ENCODE measurements around the gene EEPD1. TPM values are rescaled to one million over a fixed set of nuclear protein-coding genes. Genes with fewer than 3 reads are reported as not detected.

EEPD1 gene
- total and polyA plus RNA-seq, 5 donors from 2014 or later: 9.2 to 24.4 (median 11.1) TPM

- H3K4me1 ChIP-seq (ENCODE audit: control insufficient read depth, insufficient read depth, low read length, poor library complexity, severe bottlenecking): peaks cover 20% of the 10 kb centered on the region
- H3K27me3 ChIP-seq (ENCODE audit: control insufficient read depth, insufficient read depth, low read length): no peaks in the 10 kb centered on the region
- DNase-seq (no peak), ATAC-seq (ENCODE audit: low read depth in 2 of 2) (no peak)
- Mint-ChIP-seq H3K36me3 (no peaks in the 10 kb centered on the region), H3K9me3 (no peaks in the 10 kb centered on the region), H3K27ac (peak overlapping the region in 1 of 3 donors; percentile 14), H3K4me1 (peaks cover 0 to 21% (median 5%) of the 10 kb centered on the region in 4 donors), H3K4me3 (no peak overlapping the region), H3K27me3 (no peaks in the 10 kb centered on the region)
- H3K4me3 ChIP-seq (ENCODE audit: low read depth, low read length): no peak overlapping the region
- no peak overlapping the region for H3K27ac ChIP-seq (ENCODE audit: insufficient read depth, low read length, poor library complexity, severe bottlenecking)
- H3K36me3 ChIP-seq (ENCODE audit: control insufficient read depth, insufficient read depth, low read length): no peaks in the 10 kb centered on the region
- no peaks in the 10 kb centered on the region for H3K9me3 ChIP-seq (ENCODE audit: control insufficient read depth in 2 of 2, low read length in 2 of 2)
These were observed 48.2 kb downstream of the EEPD1 start for GRCh38 chr7:36201122-36201723.

- peak in 1 of 2 donors; percentile 14 for ATAC-seq (ENCODE audit: low read depth in 2 of 2)
- Mint-ChIP-seq H3K4me1 (peaks cover 1 to 31% (median 9%) of the 10 kb centered on the region in 4 donors), H3K36me3 (no peaks in the 10 kb centered on the region), H3K27ac (no peak overlapping the region), H3K4me3 (no peak overlapping the region), H3K9me3 (no peaks in the 10 kb centered on the region), H3K27me3 (no peaks in the 10 kb centered on the region)
- H3K36me3 ChIP-seq (ENCODE audit: control insufficient read depth, insufficient read depth, low read length): no peaks in the 10 kb centered on the region
- H3K27ac ChIP-seq (ENCODE audit: insufficient read depth, low read length, poor library complexity, severe bottlenecking): no peak overlapping the region
- no peak overlapping the region for H3K4me3 ChIP-seq (ENCODE audit: low read depth, low read length)
- no peaks in the 10 kb centered on the region for H3K27me3 ChIP-seq (ENCODE audit: control insufficient read depth, insufficient read depth, low read length)
- H3K9me3 ChIP-seq (ENCODE audit: control insufficient read depth in 2 of 2, low read length in 2 of 2): no peaks in the 10 kb centered on the region
- peaks cover 22% of the 10 kb centered on the region for H3K4me1 ChIP-seq (ENCODE audit: control insufficient read depth, insufficient read depth, low read length, poor library complexity, severe bottlenecking)
- DNase-seq: peak in 1 of 3 donors; percentile 23
These were observed 49.3 kb downstream of the EEPD1 start for GRCh38 chr7:36202398-36202797.

- DNase-seq: no peak
- H3K4me1 Mint-ChIP-seq: peaks cover 9 to 39% (median 15%) of the 10 kb centered on the region in 4 donors
- no peak overlapping the region for H3K27ac Mint-ChIP-seq
- ATAC-seq (ENCODE audit: low read depth in 2 of 2): no peak
- Histone ChIP-seq H3K27ac (ENCODE audit: insufficient read depth, low read length, poor library complexity, severe bottlenecking) (no peak overlapping the region), H3K36me3 (ENCODE audit: control insufficient read depth, insufficient read depth, low read length) (no peaks in the 10 kb centered on the region), H3K9me3 (ENCODE audit: control insufficient read depth in 2 of 2, low read length in 2 of 2) (no peaks in the 10 kb centered on the region), H3K4me1 (ENCODE audit: control insufficient read depth, insufficient read depth, low read length, poor library complexity, severe bottlenecking) (peaks cover 30% of the 10 kb centered on the region), H3K27me3 (ENCODE audit: control insufficient read depth, insufficient read depth, low read length) (no peaks in the 10 kb centered on the region), H3K4me3 (ENCODE audit: low read depth, low read length) (no peak overlapping the region)
- H3K4me3 Mint-ChIP-seq: peak overlapping the region in 2 of 4 donors; percentile 10 to 61
- H3K27me3 Mint-ChIP-seq: no peaks in the 10 kb centered on the region
- no peaks in the 10 kb centered on the region for H3K9me3 Mint-ChIP-seq
- no peaks in the 10 kb centered on the region for H3K36me3 Mint-ChIP-seq
These were observed 50.2 kb downstream of the EEPD1 start for GRCh38 chr7:36203071-36203790.

GRCh38 chr7:36204044-36204663, 51.1 kb downstream of the EEPD1 start:
- H3K4me1 ChIP-seq (ENCODE audit: control insufficient read depth, insufficient read depth, low read length, poor library complexity, severe bottlenecking): peaks cover 40% of the 10 kb centered on the region
- no peaks in the 10 kb centered on the region for H3K36me3 Mint-ChIP-seq

GRCh38 chr7:36204929-36205635, 52.0 kb downstream of the EEPD1 start:
- no peaks in the 10 kb centered on the region for H3K9me3 Mint-ChIP-seq
- no peak overlapping the region for H3K27ac ChIP-seq (ENCODE audit: insufficient read depth, low read length, poor library complexity, severe bottlenecking)
- no peak for ATAC-seq (ENCODE audit: low read depth in 2 of 2)
- H3K36me3 ChIP-seq (ENCODE audit: control insufficient read depth, insufficient read depth, low read length): no peaks in the 10 kb centered on the region
- H3K4me1 Mint-ChIP-seq: peaks cover 11 to 58% (median 31%) of the 10 kb centered on the region in 4 donors
- no peaks in the 10 kb centered on the region for H3K9me3 ChIP-seq (ENCODE audit: control insufficient read depth in 2 of 2, low read length in 2 of 2)
- no peaks in the 10 kb centered on the region for H3K27me3 ChIP-seq (ENCODE audit: control insufficient read depth, insufficient read depth, low read length)
- DNase-seq: no peak
- no peak overlapping the region for H3K4me3 ChIP-seq (ENCODE audit: low read depth, low read length)
- no peaks in the 10 kb centered on the region for H3K36me3 Mint-ChIP-seq
- peaks cover 49% of the 10 kb centered on the region for H3K4me1 ChIP-seq (ENCODE audit: control insufficient read depth, insufficient read depth, low read length, poor library complexity, severe bottlenecking)
- H3K4me3 Mint-ChIP-seq: no peak overlapping the region
- no peaks in the 10 kb centered on the region for H3K27me3 Mint-ChIP-seq
- H3K27ac Mint-ChIP-seq: no peak overlapping the region

More at GRCh38 chr7:36204044-36204663, 51.1 kb downstream of the EEPD1 start:
- no peak overlapping the region for H3K27ac ChIP-seq (ENCODE audit: insufficient read depth, low read length, poor library complexity, severe bottlenecking)
- Mint-ChIP-seq H3K9me3 (no peaks in the 10 kb centered on the region), H3K4me3 (no peak overlapping the region), H3K27ac (no peak overlapping the region), H3K4me1 (peaks cover 11 to 48% (median 22%) of the 10 kb centered on the region in 4 donors), H3K27me3 (no peaks in the 10 kb centered on the region)
- DNase-seq (no peak), ATAC-seq (ENCODE audit: low read depth in 2 of 2) (no peak)
- H3K9me3 ChIP-seq (ENCODE audit: control insufficient read depth in 2 of 2, low read length in 2 of 2): no peaks in the 10 kb centered on the region
- H3K36me3 ChIP-seq (ENCODE audit: control insufficient read depth, insufficient read depth, low read length): no peaks in the 10 kb centered on the region
- H3K4me3 ChIP-seq (ENCODE audit: low read depth, low read length): no peak overlapping the region
- no peaks in the 10 kb centered on the region for H3K27me3 ChIP-seq (ENCODE audit: control insufficient read depth, insufficient read depth, low read length)

GRCh38 chr7:36205803-36206202, 52.7 kb downstream of the EEPD1 start:
- Mint-ChIP-seq H3K4me3 (no peak overlapping the region), H3K9me3 (no peaks in the 10 kb centered on the region), H3K27me3 (no peaks in the 10 kb centered on the region), H3K27ac (no peak overlapping the region), H3K36me3 (no peaks in the 10 kb centered on the region), H3K4me1 (peaks cover 16 to 63% (median 36%) of the 10 kb centered on the region in 4 donors)
- Histone ChIP-seq H3K9me3 (ENCODE audit: control insufficient read depth in 2 of 2, low read length in 2 of 2) (no peaks in the 10 kb centered on the region), H3K4me1 (ENCODE audit: control insufficient read depth, insufficient read depth, low read length, poor library complexity, severe bottlenecking) (peaks cover 49% of the 10 kb centered on the region), H3K4me3 (ENCODE audit: low read depth, low read length) (no peak overlapping the region), H3K27me3 (ENCODE audit: control insufficient read depth, insufficient read depth, low read length) (no peaks in the 10 kb centered on the region), H3K27ac (ENCODE audit: insufficient read depth, low read length, poor library complexity, severe bottlenecking) (no peak overlapping the region), H3K36me3 (ENCODE audit: control insufficient read depth, insufficient read depth, low read length) (no peaks in the 10 kb centered on the region)
- DNase-seq (no peak), ATAC-seq (ENCODE audit: low read depth in 2 of 2) (no peak)

GRCh38 chr7:36207451-36208291, 54.6 kb downstream of the EEPD1 start:
- no peaks in the 10 kb centered on the region for H3K9me3 ChIP-seq (ENCODE audit: control insufficient read depth in 2 of 2, low read length in 2 of 2)
- peaks cover 39% of the 10 kb centered on the region for H3K4me1 ChIP-seq (ENCODE audit: control insufficient read depth, insufficient read depth, low read length, poor library complexity, severe bottlenecking)
- Mint-ChIP-seq H3K27me3 (no peaks in the 10 kb centered on the region), H3K4me1 (peaks cover 20 to 54% (median 37%) of the 10 kb centered on the region in 4 donors), H3K27ac (peak overlapping the region; percentile 65 to 92 (median 77)), H3K4me3 (peak overlapping the region; percentile 24 to 40 (median 38)), H3K9me3 (no peaks in the 10 kb centered on the region), H3K36me3 (no peaks in the 10 kb centered on the region)
- no peaks in the 10 kb centered on the region for H3K36me3 ChIP-seq (ENCODE audit: control insufficient read depth, insufficient read depth, low read length)
- peak overlapping the region; percentile 32 for H3K4me3 ChIP-seq (ENCODE audit: low read depth, low read length)
- DNase-seq (peak in 2 of 3 donors; percentile 7 to 23), ATAC-seq (ENCODE audit: low read depth in 2 of 2) (peak; percentile 8 to 28)
- H3K27ac ChIP-seq (ENCODE audit: insufficient read depth, low read length, poor library complexity, severe bottlenecking): peak overlapping the region; percentile 78
- H3K27me3 ChIP-seq (ENCODE audit: control insufficient read depth, insufficient read depth, low read length): no peaks in the 10 kb centered on the region
